BLaER1 treated with 17β-estradiol and CSF1 and Interleukin-3, amounts not matched to agents 10 nM and 100 nM (cell line): Measurements from ENCODE around the gene PLP2.

Experiments
- H3K27ac ChIP-seq, 11 experiments: shearing (Covaris generic); formaldehyde crosslinking; 2 replicates each; pipeline ENCODE4 v1.8.1; 2022
- H3K27me3 ChIP-seq, 11 experiments: shearing (Covaris generic); formaldehyde crosslinking; 2 replicates each; pipeline ENCODE4 v1.8.1; 2022
- H3K36me3 ChIP-seq, 11 experiments: shearing (Covaris generic); formaldehyde crosslinking; 2 replicates each; pipeline ENCODE4 v1.8.1; 2022
- H3K4me1 ChIP-seq, 10 experiments: shearing (Covaris generic); formaldehyde crosslinking; 2 replicates each; pipeline ENCODE4 v1.8.1; 2022
- H3K4me2 ChIP-seq, 11 experiments: shearing (Covaris generic); formaldehyde crosslinking; 2 replicates each; pipeline ENCODE4 v1.8.1; 2022
- H3K4me3 ChIP-seq, 10 experiments: shearing (Covaris generic); formaldehyde crosslinking; 2 replicates each; pipeline ENCODE4 v1.8.1; 2022
- H3K9ac ChIP-seq, 11 experiments: shearing (Covaris generic); formaldehyde crosslinking; 2 replicates each; pipeline ENCODE4 v1.8.1; 2022
- H3K9me3 ChIP-seq, 11 experiments: shearing (Covaris generic); formaldehyde crosslinking; replicated peaks in 1 of 11; 2 replicates each; pipeline ENCODE4 v1.8.1; 2022
- H4K20me1 ChIP-seq, 11 experiments: shearing (Covaris generic); formaldehyde crosslinking; 2 replicates each; pipeline ENCODE4 v1.8.1; 2022
- Cebpa-rat ChIP-seq, 11 experiments: shearing (Covaris generic); IDR thresholded peaks; 2 replicates each; pipeline ENCODE4 v1.8.1; 2022

The PLP2 gene

GRCh38 chrX:49197543-49198087 is 25.9 kb downstream of the PLP2 start:
- no peak for TF ChIP-seq Cebpa-rat (IDR thresholded peaks at IDR 0.05)
- Histone ChIP-seq H3K4me2 (no peak overlapping the region), H3K4me3 (no peak overlapping the region), H3K9ac (no peak overlapping the region), H3K27ac (no peak overlapping the region), H3K27me3 (peaks cover 30 to 80% (median 57%) of the 10 kb centered on the region in 11 experiments), H4K20me1 (peaks cover 0 to 25% (median 0%) of the 10 kb centered on the region in 11 experiments; a peak in 6 of 22 replicates), H3K9me3 (no peaks in the 10 kb centered on the region), H3K36me3 (no peaks in the 10 kb centered on the region), H3K4me1 (peaks cover under 1 to 19% (median 8%) of the 10 kb centered on the region in 10 experiments; a peak in 16 of 20 replicates)

GRCh38 chrX:49198540-49199314 is 27.0 kb downstream of the PLP2 start:
- peaks cover 0 to 18% (median 6%) of the 10 kb centered on the region in 10 experiments; a peak in 12 of 20 replicates for H3K4me1 ChIP-seq

GRCh38 chrX:49199315-49199595 is 27.6 kb downstream of the PLP2 start:
- Histone ChIP-seq H3K4me3 (peak overlapping the region in 1 of 10 experiments; percentile 53; a peak in 2 of 20 replicates), H3K9ac (no peak overlapping the region), H3K27me3 (peaks cover 37 to 91% (median 74%) of the 10 kb centered on the region in 11 experiments), H3K27ac (no peak overlapping the region), H3K36me3 (no peaks in the 10 kb centered on the region), H3K9me3 (no peaks in the 10 kb centered on the region), H3K4me2 (peak overlapping the region in 10 of 11 experiments; percentile 12 to 88 (median 72); a peak in 11 of 22 replicates), H3K4me1 (peaks cover 0 to 18% (median 6%) of the 10 kb centered on the region in 10 experiments; a peak in 12 of 20 replicates), H4K20me1 (peaks cover 0 to 27% (median 0%) of the 10 kb centered on the region in 11 experiments; a peak in 5 of 22 replicates)
- no peak for TF ChIP-seq Cebpa-rat (IDR thresholded peaks at IDR 0.05)

More at GRCh38 chrX:49198540-49199314, 27.0 kb downstream of the PLP2 start:
- Histone ChIP-seq H3K36me3 (no peaks in the 10 kb centered on the region), H3K9me3 (no peaks in the 10 kb centered on the region), H3K27me3 (peaks cover 33 to 91% (median 69%) of the 10 kb centered on the region in 11 experiments), H3K27ac (no peak overlapping the region), H3K4me2 (peak overlapping the region in 5 of 11 experiments; percentile 12 to 82 (median 72); a peak in 5 of 22 replicates), H3K9ac (no peak overlapping the region), H4K20me1 (peaks cover 0 to 25% (median 0%) of the 10 kb centered on the region in 11 experiments; a peak in 5 of 22 replicates), H3K4me3 (no peak overlapping the region)
- TF ChIP-seq Cebpa-rat (IDR thresholded peaks at IDR 0.05) = no peak

DNA sequence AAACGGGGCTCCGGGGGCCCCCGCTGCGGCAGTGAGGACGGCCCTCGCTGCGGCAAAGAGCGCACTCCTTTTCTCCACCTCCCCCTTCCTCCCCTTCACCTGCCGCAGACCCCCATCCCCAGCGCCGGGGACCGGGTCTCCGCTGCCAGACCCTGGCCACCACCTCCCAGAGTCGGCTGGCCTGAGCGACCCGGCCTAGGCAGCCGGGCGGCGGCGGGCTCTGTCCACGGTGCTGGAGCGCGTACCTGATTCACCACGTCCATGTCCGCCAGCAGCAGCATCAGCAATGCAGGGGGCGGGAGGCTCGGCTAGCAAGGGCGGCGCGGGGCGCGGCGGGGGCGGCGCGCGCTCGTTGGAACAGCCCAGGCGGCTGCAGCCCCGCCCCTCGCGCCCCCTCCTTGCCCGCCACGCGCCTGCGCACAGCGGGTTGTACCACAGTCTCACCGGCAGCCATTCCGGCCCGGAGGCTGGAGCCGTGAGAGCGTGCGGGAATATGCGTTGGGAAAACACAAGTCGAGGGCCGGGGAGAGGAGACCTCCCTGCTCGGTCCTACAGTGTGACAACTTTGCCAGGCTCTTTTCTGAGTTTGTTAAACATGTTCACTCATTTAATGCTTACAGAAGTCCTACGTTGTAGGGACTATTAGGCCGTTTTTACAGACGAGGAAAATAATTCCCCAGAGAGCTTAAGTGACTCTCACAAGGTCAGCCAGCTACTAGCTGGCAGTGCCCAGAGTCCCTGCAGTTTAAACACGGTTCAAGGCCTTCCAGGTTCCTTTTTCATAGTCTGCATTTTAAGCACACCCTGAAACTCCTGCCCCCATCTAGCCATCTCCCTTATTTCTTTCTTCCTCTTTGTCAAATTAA is 28.4 kb downstream of the PLP2 start, which contains the start of gene SYP:
TSS of gene SYP (minus strand) at position 288 of the 866 bp plus-strand sequence. CDS start at position 281, 7 bp downstream.
- peak within 1 kb of the TSS; percentile 51 to 70 (median 62); a peak in 19 of 22 replicates for H3K9ac ChIP-seq
- peak within 1 kb of the TSS in 9 of 11 experiments; percentile 34 to 71 (median 53); a peak in 15 of 22 replicates for H3K27ac ChIP-seq
- peak within 1 kb of the TSS; percentile 38 to 62 (median 51) for H3K4me3 ChIP-seq
- peak within 1 kb of the TSS; percentile 62 to 88 (median 72) for H3K4me2 ChIP-seq
- H3K27me3 ChIP-seq = peaks cover 42 to 93% (median 80%) of the 10 kb centered on the region in 11 experiments
- H4K20me1 ChIP-seq = peaks cover 0 to 34% (median 0%) of the 10 kb centered on the region in 11 experiments; a peak in 6 of 22 replicates
- TF ChIP-seq Cebpa-rat (IDR thresholded peaks at IDR 0.05) = no peak
- no peaks in the 10 kb centered on the region for H3K9me3 ChIP-seq
- no peaks in the 10 kb centered on the region for H3K36me3 ChIP-seq
- peaks cover 0 to 18% (median 6%) of the 10 kb centered on the region in 10 experiments; a peak in 12 of 20 replicates for H3K4me1 ChIP-seq

DNA sequence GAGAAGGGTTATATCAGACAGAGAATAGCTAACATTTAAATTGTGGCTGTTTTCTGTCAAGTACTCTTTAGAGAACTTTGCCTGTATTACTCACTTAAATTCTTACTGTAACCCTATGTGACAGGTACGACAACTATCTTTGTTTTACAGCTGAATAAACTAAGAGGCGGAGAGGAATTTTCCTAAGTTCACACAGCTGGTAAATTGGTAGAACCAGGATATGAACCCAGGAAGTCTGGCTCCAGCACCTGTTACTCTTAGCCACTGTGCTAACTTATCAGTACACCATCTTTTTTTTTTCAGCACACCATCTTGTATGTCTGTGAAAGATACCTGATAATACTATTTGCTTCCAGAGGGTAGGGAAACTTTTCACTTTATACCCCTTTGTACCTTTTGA is 30.3 kb downstream of the PLP2 start:
- no peak overlapping the region for H3K4me2 ChIP-seq
- H3K9me3 ChIP-seq = no peaks in the 10 kb centered on the region
- TF ChIP-seq Cebpa-rat (IDR thresholded peaks at IDR 0.05) = no peak
- peaks cover 0 to 18% (median 6%) of the 10 kb centered on the region in 10 experiments; a peak in 12 of 20 replicates for H3K4me1 ChIP-seq
- H3K27me3 ChIP-seq = peaks cover 43 to 86% (median 68%) of the 10 kb centered on the region in 11 experiments
- peaks cover 0 to 24% (median 0%) of the 10 kb centered on the region in 11 experiments; a peak in 5 of 22 replicates for H4K20me1 ChIP-seq
- H3K27ac ChIP-seq = no peak overlapping the region
- no peak overlapping the region for H3K9ac ChIP-seq
- H3K4me3 ChIP-seq = no peak overlapping the region
- no peaks in the 10 kb centered on the region for H3K36me3 ChIP-seq

- Histone ChIP-seq H3K36me3 (no peaks in the 10 kb centered on the region), H4K20me1 (peaks cover 0 to 16% (median 0%) of the 10 kb centered on the region in 11 experiments; a peak in 3 of 22 replicates), H3K9me3 (no peaks in the 10 kb centered on the region), H3K27ac (no peak overlapping the region), H3K9ac (no peak overlapping the region), H3K4me3 (no peak overlapping the region), H3K4me2 (no peak overlapping the region), H3K4me1 (peaks cover 0 to 18% (median 6%) of the 10 kb centered on the region in 10 experiments; a peak in 12 of 20 replicates), H3K27me3 (peaks cover 30 to 74% (median 55%) of the 10 kb centered on the region in 11 experiments)
- TF ChIP-seq Cebpa-rat (IDR thresholded peaks at IDR 0.05) = no peak
Measured at GRCh38 chrX:49203536-49203935, 31.8 kb downstream of the PLP2 start.

- Histone ChIP-seq H3K4me1 (peaks cover 0 to 15% (median 6%) of the 10 kb centered on the region in 10 experiments; a peak in 12 of 20 replicates), H3K4me3 (no peak overlapping the region)
Measured at GRCh38 chrX:49204017-49204416, 32.3 kb downstream of the PLP2 start.

DNA sequence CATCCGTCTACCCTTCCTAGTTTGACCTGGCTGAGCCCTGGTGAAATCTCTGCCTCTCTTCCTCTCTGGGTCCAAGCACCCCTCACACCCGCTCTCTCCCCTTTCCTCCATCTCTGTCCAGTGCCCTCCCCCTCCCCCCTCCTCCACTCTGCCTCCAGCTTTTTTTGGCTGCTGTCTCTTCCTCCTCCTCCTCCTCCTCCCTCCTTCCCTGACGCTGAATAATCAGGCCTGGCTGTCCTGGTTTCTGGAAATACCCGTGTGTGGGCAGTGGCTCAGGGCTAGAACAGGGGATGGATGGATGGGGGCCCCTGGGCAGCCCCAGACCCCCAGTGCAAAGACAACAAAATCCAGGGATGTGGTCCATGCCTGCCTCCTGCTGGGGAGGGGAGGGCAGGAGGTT is 33.0 kb downstream of the PLP2 start:
- Histone ChIP-seq H3K4me2 (no peak overlapping the region), H3K27me3 (peaks cover 18 to 74% (median 54%) of the 10 kb centered on the region in 11 experiments), H3K36me3 (no peaks in the 10 kb centered on the region), H3K4me3 (no peak overlapping the region), H3K9me3 (no peaks in the 10 kb centered on the region), H3K9ac (no peak overlapping the region), H3K4me1 (peaks cover 0 to 8% (median 6%) of the 10 kb centered on the region in 10 experiments; a peak in 12 of 20 replicates), H4K20me1 (peaks cover 0 to 14% (median 0%) of the 10 kb centered on the region in 11 experiments; a peak in 3 of 22 replicates), H3K27ac (no peak overlapping the region)
- TF ChIP-seq Cebpa-rat (IDR thresholded peaks at IDR 0.05) = no peak

More at GRCh38 chrX:49204017-49204416, 32.3 kb downstream of the PLP2 start:
- Histone ChIP-seq H4K20me1 (peaks cover 0 to 16% (median 0%) of the 10 kb centered on the region in 11 experiments; a peak in 3 of 22 replicates), H3K9ac (no peak overlapping the region), H3K4me2 (no peak overlapping the region), H3K9me3 (no peaks in the 10 kb centered on the region), H3K27ac (no peak overlapping the region), H3K27me3 (peaks cover 25 to 74% (median 55%) of the 10 kb centered on the region in 11 experiments), H3K36me3 (no peaks in the 10 kb centered on the region)
- no peak for TF ChIP-seq Cebpa-rat (IDR thresholded peaks at IDR 0.05)
